ENCODE data around the gene GAA.

DNA sequence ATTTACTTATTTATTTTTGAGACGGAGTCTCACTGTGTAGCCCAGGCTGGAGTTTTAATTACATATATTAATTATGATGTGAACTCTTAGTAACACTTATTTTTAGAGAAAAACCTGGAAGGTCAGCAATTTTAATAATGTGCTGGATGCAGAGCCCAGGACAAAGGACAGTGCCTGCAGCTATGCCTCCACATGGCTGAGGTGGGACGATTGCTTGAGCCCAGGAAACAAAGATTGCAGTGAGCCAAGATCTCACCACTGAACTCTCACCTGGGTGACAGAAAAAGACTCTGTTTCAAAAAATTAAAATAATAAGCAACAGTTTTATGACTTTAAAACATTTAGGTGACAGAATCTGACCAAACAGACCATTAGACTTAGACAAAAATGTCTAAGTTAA lies 57.5 kb downstream of the GAA start:
- TF ChIP-seq, protein P1, sequence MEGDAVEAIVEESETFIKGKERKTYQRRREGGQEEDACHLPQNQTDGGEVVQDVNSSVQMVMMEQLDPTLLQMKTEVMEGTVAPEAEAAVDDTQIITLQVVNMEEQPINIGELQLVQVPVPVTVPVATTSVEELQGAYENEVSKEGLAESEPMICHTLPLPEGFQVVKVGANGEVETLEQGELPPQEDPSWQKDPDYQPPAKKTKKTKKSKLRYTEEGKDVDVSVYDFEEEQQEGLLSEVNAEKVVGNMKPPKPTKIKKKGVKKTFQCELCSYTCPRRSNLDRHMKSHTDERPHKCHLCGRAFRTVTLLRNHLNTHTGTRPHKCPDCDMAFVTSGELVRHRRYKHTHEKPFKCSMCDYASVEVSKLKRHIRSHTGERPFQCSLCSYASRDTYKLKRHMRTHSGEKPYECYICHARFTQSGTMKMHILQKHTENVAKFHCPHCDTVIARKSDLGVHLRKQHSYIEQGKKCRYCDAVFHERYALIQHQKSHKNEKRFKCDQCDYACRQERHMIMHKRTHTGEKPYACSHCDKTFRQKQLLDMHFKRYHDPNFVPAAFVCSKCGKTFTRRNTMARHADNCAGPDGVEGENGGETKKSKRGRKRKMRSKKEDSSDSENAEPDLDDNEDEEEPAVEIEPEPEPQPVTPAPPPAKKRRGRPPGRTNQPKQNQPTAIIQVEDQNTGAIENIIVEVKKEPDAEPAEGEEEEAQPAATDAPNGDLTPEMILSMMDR (IDR thresholded peaks at IDR 0.05; ENCODE audit: insufficient read depth, low read depth, low read length) = no peak
- TF ChIP-seq EZH2 (IDR thresholded peaks at IDR 0.05; ENCODE audit: insufficient read depth, low read length) = no peak
